Liver (tissue), 9 donors: Measurements from ENCODE around the gene ZSCAN5A. TPM values are rescaled to one million over a fixed set of nuclear protein-coding genes. Genes with fewer than 3 reads are reported as not detected.
"Not testable (repeated sequence)": the region's sequence is repeated elsewhere in the genome, so short reads cannot be mapped to it uniquely, and the experiment has no call there.

ENCODE experiments used
- DNase-seq: peaks from one replicate; pipeline ENCODE4 v3.0.0-alpha.2; 2017; ENCODE audit warnings: low spot score
- H3K27ac ChIP-seq, 2 donors: one replicate each; pipeline ENCODE4 v1.7.0; 2013; ENCODE audit warnings: inconsistent platforms in 2 of 2, low read length in 2 of 2, control low read depth in 1 of 2, low read depth in 1 of 2, mild to moderate bottlenecking in 1 of 2
- H3K27me3 ChIP-seq, 4 donors: one replicate each; pipeline versions ENCODE4 v1.6.1 to v1.7.0; 2013; ENCODE audit warnings: low read length in 3 of 4, inconsistent platforms in 1 of 4, mild to moderate bottlenecking in 1 of 4, moderate library complexity in 1 of 4; ENCODE audit not compliant: control insufficient read depth in 4 of 4, insufficient read depth in 4 of 4
- H3K36me3 ChIP-seq, 4 donors: one replicate each; pipeline versions ENCODE4 v1.6.1 to v1.7.0; 2013; ENCODE audit warnings: low read length in 3 of 4, mild to moderate bottlenecking in 3 of 4, low read depth in 1 of 4, moderate library complexity in 1 of 4; ENCODE audit not compliant: control insufficient read depth in 4 of 4, insufficient read depth in 3 of 4
- H3K4me1 ChIP-seq, 4 donors: one replicate each; pipeline versions ENCODE4 v1.6.1 to v1.7.0; 2013; ENCODE audit warnings: low read length in 3 of 4, mild to moderate bottlenecking in 3 of 4, moderate library complexity in 1 of 4; ENCODE audit not compliant: control insufficient read depth in 4 of 4, insufficient read depth in 4 of 4
- H3K4me3 ChIP-seq, 3 donors: one replicate each; pipeline versions ENCODE4 v1.6.1 to v1.7.0; 2013; ENCODE audit warnings: low read length in 3 of 3, control low read depth in 1 of 3, low read depth in 1 of 3, mild to moderate bottlenecking in 1 of 3
- H3K9ac ChIP-seq, 2 donors: one replicate each; pipeline ENCODE4 v1.7.0; 2013; ENCODE audit warnings: low read length in 2 of 2, mild to moderate bottlenecking in 2 of 2, moderate library complexity in 2 of 2, control low read depth in 1 of 2, low read depth in 1 of 2
- H3K9me3 ChIP-seq, 4 donors: one replicate each; pipeline versions ENCODE4 v1.6.1 to v1.7.0; 2013; ENCODE audit warnings: low read length in 3 of 4; ENCODE audit not compliant: control insufficient read depth in 4 of 4
- CTCF ChIP-seq: fragments of 150-350 bp; IDR thresholded peaks from 2 replicates; pipeline ENCODE4 v1.5.1; 2017; ENCODE audit warnings: improper control_type of control experiment, low read depth, low read length; ENCODE audit not compliant: missing input control
- EGR1 ChIP-seq, 2 donors: IDR thresholded peaks; 2 replicates each; pipeline ENCODE4 v1.6.1; 2016 to 2018; ENCODE audit warnings: antibody characterized with exemption in 2 of 2, low read depth in 2 of 2
- FOXA1 ChIP-seq: IDR thresholded peaks from 2 replicates; pipeline ENCODE4 v1.6.1; 2016; ENCODE audit warnings: antibody characterized with exemption
- GABPA ChIP-seq, 2 donors: IDR thresholded peaks in 1 of 2; conservative IDR thresholded peaks in 1 of 2; 2 replicates each; pipeline ENCODE4 v1.6.1; 2016; ENCODE audit warnings: antibody characterized with exemption in 2 of 2, mild to moderate bottlenecking in 1 of 2, moderate library complexity in 1 of 2
- HNF4G ChIP-seq: IDR thresholded peaks from 2 replicates; pipeline ENCODE4 v1.6.1; 2016; ENCODE audit warnings: antibody characterized with exemption
- JUND ChIP-seq, 2 donors: IDR thresholded peaks; 2 replicates each; pipeline ENCODE4 v1.6.1; 2016; ENCODE audit warnings: antibody characterized with exemption in 2 of 2
- MAX ChIP-seq: IDR thresholded peaks from 2 replicates; pipeline ENCODE4 v1.6.1; 2016; ENCODE audit warnings: antibody characterized with exemption
- REST ChIP-seq: IDR thresholded peaks from 2 replicates; pipeline ENCODE4 v1.6.1; 2016; ENCODE audit warnings: antibody characterized with exemption, mild to moderate bottlenecking
- TAF1 ChIP-seq: conservative IDR thresholded peaks from 2 replicates; pipeline ENCODE4 v1.6.1; 2016; ENCODE audit warnings: antibody characterized with exemption, mild to moderate bottlenecking
- YY1 ChIP-seq: IDR thresholded peaks from 2 replicates; pipeline ENCODE4 v1.6.1; 2016; ENCODE audit warnings: antibody characterized with exemption, mild to moderate bottlenecking
- WGBS: extraction: QIAGEN DNeasy Blood & Tissue Kit; methylation state at CpG from one replicate; pipeline ENCODE4 v1.1.7; 2013; 5-methylcytosine and 5-hydroxymethylcytosine counted together
- polyA plus RNA-seq, 2 donors: library from polyadenylated mRNA; stranded (reverse) in 1 of 2; unstranded in 1 of 2; fragments of 200-250 nt in 1 of 2; fragments of >200 nt in 1 of 2; fragmentation: Nextera tagmentation in 1 of 2; extraction: Ambion mirVana in 1 of 2; gene quantifications; one replicate each; pipeline versions ENCODE4 v1.2.1 to v1.2.3, GENCODE V29; 2013 to 2015
- total RNA-seq, 2 donors: library from RNA; depleted of rRNA; stranded (reverse); fragments of >200 nt; gene quantifications; one replicate each; pipeline ENCODE4 v1.2.3, GENCODE V29; 2014
- donor health status: healthy.
- donor health status: healthy.
- donor health status: healthy.
- donor health status: healthy.
- donor health status: healthy.

The ZSCAN5A gene
- total and polyA plus RNA-seq, 4 donors = 2.2 to 9.6 (median 5.0) TPM

- Histone ChIP-seq H3K9ac (no peak overlapping the region), H3K9me3 (no peaks in the 10 kb centered on the region), H3K4me3 (no peak overlapping the region), H3K4me1 (no peaks in the 10 kb centered on the region), H3K27me3 (no peaks in the 10 kb centered on the region), H3K27ac (no peak overlapping the region), H3K36me3 (no peaks in the 10 kb centered on the region)
- no peak for DNase-seq
- WGBS = 92% methylated on average over 6 of the region's 6 CpGs
- no peak for TF ChIP-seq REST
- TF ChIP-seq EGR1 (IDR thresholded peaks at IDR 0.05; ENCODE audit: low read depth in 2 of 2) = no peak
Observed at GRCh38 chr19:56269348-56269747, 45.3 kb downstream of the ZSCAN5A start.

- no peaks in the 10 kb centered on the region for H3K9me3 ChIP-seq
- WGBS = 77% methylated on average over 3 of the region's 3 CpGs
- H3K9ac ChIP-seq = no peak overlapping the region
- DNase-seq = no peak
- no peaks in the 10 kb centered on the region for H3K4me1 ChIP-seq
- no peak overlapping the region for H3K27ac ChIP-seq
- no peaks in the 10 kb centered on the region for H3K27me3 ChIP-seq
- H3K36me3 ChIP-seq = no peaks in the 10 kb centered on the region
- no peak for TF ChIP-seq CTCF
- TF ChIP-seq GABPA (IDR thresholded peaks at IDR 0.05 in 1 of 2, conservative IDR thresholded peaks at IDR 0.05 in 1 of 2) = no peak
- no peak for TF ChIP-seq REST
- no peak for TF ChIP-seq JUND (IDR thresholded peaks at IDR 0.05)
- no peak for TF ChIP-seq HNF4G
- TF ChIP-seq EGR1 (IDR thresholded peaks at IDR 0.05; ENCODE audit: low read depth in 2 of 2) = no peak
- H3K4me3 ChIP-seq = no peak overlapping the region
Observed at GRCh38 chr19:56266051-56266450, 48.6 kb downstream of the ZSCAN5A start.

- Histone ChIP-seq H3K27ac (no peak overlapping the region), H3K4me3 (no peak overlapping the region), H3K9me3 (no peaks in the 10 kb centered on the region), H3K27me3 (no peaks in the 10 kb centered on the region), H3K4me1 (no peaks in the 10 kb centered on the region), H3K36me3 (no peaks in the 10 kb centered on the region), H3K9ac (no peak overlapping the region)
- TF ChIP-seq MAX (no peak), TAF1 (no peak), FOXA1 (no peak), YY1 (no peak), HNF4G (no peak)
- 92% methylated on average over 5 of the region's 5 CpGs for WGBS
- no peak for DNase-seq
Observed at GRCh38 chr19:56263319-56263718, 51.3 kb downstream of the ZSCAN5A start.

- not testable (repeated sequence) for H3K9me3 ChIP-seq, H3K27me3 ChIP-seq, H3K4me1 ChIP-seq, H3K27ac ChIP-seq, H3K4me3 ChIP-seq, DNase-seq, H3K9ac ChIP-seq, H3K36me3 ChIP-seq
- WGBS = 97% methylated on average over 6 of the region's 6 CpGs
Observed at GRCh38 chr19:56261932-56262331, 52.7 kb downstream of the ZSCAN5A start.
